SKM-1 treated with dmso at 0.1 percent for 144 hours (cell line): ENCODE data around the gene DENND5A.
A peak's percentile ranks its signal among the peaks of the same experiment; 100 is the strongest.

Experiments used
- DNase-seq: peaks from one replicate; lab custom pipeline; 2025; ENCODE audit not compliant: unreplicated experiment; lab: John Stamatoyannopoulos, UW

The DENND5A gene

DNA sequence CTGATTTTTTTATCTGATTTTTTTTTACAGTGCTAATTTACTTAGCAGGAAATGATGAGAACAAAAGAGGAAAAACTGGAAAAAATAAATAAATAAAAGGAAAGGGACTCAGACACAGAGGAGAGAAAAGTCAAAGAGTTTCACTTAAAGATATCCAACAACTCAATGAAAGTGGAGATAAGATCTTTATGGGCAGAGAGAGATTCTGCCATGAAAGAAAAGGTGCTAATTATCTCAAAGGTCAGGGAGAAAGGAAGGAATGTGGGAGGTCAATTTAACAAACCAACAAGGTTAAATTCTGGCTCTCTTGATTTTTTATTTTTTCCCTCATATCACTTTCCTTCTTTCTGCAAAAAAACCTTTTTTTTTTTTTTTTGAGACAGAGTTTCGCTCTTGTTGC is 86.0 kb downstream of the DENND5A start:
- no peak for DNase-seq

DNA sequence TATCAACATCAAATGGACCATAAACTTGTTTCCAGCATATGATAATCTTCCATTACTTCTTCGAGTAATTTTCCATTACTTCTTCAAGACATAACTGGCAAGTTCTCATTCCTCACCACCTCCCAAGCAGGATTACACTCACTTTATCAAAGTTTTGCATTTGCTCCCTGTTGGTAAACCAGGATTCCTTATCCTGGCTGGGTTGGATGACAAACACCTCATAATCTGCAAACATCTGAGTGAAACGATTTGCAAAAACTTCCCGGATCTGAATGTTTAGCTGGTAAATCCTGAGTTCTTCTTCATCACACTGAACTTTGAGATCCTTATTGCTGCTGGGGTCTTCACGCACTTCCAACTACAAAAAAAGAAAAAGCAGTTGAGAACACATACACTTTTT is 86.4 kb downstream of the DENND5A start:
- no peak for DNase-seq

DNA sequence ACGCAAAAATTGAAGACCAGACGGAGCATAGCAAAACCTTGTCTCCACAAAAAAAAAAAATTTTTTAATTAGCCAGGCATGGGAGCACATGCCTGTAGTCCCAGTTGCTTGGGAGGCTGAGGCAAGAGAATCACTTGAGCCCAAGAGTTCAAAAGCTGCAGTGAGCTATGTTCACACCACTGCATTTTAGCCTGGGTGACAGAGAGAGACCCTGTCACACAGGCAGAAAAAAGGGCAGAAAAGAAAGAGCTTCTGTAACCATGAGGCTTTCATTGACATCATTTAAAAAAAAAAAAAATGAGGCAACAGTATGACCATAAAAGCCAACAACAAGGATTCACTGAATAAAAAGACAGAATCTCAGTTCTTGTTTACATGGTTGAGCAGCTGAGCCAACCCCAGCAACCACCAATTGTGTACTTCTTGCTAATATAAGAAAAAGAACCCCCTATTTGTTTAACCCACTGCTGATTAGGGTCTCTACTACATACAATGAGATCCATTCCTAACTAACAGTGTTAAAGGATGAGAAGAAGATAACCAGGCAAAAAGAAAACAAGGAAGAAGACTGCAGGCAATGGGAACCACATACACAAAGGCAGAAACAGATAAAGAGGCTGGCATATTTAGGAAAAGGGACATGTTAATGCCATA is 87.6 kb downstream of the DENND5A start:
- DNase-seq, result no peak

DNA sequence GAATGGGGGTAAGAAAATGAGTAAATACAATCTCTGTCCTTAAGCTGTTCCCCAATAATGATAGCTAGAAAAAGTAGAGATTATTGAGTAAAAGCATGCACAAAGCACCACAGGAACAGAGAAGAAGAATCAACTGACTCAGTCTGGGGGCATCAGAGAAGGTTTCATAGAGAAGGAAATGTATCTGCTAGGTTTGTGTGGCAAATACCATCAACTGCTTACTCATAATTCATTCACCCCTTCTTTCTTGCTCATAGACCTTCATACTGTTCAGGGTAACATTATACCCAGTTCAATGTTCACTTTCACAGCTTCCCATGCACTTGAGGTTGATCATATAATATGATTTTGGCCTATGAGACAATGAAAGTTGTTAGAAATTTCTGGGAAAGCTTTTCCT is 88.6 kb downstream of the DENND5A start:
- no peak for DNase-seq

DNA sequence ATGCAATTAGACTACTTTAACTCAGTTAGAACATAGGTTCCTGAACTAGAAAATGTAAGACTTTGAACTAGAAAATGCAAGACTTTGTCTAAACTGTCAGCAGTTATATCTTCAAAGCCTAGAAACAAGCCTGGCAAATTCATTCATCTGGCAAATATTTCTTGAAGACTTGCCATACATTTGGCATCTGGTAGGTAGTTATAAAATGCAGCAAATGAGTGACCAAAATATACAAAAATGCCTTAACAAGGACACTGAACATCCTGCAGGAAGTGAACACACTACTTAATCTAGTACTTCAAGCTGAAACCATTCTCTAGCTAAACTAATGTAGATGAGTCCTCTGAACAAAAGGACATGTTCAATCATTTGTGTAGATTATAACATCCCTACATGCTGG is 89.0 kb downstream of the DENND5A start:
- no peak for DNase-seq

DNA sequence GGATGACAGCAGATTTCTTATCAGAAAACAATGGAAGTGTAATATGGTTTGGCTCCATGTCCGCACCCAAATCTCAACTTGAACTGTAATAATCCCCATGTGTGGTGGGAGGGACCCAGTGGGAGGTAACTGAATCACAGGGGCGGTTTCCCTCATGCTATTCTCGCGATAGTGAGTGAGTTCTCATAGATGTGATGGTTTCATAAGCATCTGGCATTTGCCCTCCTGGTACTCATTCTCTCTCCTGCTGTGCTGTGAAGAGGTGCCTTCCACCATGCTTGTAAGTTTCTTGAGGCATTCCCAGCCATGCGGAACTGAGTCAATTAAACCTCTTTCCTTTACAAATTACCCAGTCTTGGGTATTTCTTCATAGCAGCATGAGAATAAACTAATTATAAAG is 92.8 kb downstream of the DENND5A start:
- DNase-seq, result no peak

DNA sequence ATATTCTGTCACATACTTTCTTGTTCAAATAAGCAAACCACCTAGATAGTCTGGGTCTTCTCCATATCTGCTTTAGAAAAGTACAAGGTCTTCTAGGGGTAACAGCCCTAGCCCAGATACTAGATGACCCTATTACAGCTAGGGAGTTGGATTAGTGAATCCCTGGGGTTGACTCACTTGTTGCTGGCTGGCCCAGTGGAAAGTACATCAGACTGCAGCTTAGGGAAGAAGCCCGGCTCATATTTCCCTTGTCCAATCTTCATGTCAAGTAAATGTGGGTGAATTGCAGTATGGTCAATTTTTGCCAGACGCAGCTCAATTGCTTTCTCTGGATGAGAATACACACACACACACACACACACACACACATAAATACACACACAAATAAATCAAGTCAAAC is 94.7 kb downstream of the DENND5A start:
- DNase-seq, result no peak

DNA sequence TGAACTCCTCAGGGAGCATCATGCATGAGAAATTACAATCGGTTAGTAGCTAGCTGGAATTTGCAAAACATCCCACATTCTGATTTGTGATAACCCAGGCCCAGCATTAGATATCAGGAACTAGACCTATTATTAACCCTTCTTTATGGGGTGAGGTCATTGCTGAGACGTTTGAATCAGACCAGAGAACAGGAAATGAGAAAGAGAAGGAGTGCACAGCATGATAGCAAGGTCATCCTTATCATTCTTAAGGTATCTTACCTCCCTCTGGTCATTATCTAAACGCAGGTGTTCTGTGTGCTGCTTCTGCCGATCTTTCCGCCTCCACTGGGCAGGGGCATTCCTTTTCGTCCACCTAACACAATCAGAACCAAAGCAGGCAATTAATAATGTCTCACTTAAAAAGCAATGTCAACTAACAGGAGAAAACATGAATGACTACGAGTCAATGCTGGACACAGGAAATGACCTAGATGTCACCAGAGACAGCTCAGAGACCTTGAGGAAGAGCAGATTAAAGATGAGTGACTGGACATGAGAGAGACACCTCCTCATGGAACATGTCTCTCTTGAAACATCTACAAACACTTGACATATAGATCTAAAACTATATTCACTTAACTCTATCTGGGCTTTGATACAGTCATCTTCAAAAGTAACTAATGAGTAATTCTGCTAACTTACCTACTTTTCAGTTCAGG is 95.4 kb downstream of the DENND5A start:
- DNase-seq, result no peak

DNA sequence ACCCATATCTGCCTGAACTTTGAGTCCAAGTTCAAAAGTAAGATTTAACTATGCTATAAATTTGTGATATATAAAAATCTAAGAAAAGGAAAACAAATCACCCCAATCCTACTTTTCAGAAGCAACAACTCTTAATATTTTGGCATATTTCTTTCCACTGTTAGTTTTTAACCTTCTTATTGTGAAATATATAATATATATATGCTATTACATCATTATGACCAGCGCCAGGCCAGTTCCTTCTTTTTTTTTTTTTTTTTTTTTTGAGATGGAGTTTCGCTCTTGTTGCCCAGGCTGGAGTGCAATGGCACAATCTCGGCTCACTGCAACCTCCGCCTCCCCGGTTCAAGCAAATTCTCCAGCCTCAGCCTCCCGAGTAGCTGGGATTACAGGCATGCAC is 103.2 kb downstream of the DENND5A start:
- DNase-seq, result peak; percentile 33

DNA sequence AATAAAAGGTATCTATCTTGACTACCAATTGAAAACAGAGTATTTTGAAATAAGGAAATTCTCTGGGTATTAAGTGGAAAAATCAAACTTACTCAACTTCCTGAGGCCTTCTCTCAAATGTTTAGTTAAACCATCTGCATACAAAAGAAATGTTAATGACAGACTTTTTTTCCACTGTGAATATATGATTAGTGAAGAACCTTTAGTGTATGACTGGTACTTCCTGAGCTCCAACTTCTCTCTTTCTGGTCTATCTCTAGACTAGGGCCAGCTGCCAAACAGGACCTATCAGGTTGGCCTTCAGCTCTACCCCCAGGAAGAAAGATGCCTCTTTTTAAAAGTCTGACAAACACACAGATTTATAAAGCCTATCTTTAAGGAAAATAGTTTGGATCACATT is 105.0 kb downstream of the DENND5A start:
- DNase-seq, result peak; percentile 17

DNA sequence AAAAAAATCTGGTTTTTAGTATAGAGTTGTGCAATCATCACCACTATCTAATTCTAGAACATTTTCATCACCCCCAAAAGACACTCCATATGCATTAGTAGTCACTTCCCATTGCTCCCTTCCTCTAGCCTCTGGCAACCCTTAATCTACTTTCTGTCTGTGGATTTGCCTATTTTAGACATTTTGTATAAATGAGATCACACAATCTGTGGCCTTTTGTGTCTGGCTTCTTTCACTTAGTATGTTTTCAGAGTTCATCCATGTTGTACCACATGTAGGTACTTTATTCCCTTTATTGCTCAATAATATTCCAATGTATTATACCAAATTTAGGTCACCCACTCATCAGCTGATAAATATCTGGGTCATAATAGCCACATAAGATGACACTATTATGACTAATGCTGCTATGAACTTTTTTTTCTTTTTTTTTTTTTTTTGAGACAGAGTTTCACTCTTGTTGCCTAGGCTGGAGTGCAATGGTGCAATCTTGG is 106.2 kb downstream of the DENND5A start:
- no peak for DNase-seq

DNA sequence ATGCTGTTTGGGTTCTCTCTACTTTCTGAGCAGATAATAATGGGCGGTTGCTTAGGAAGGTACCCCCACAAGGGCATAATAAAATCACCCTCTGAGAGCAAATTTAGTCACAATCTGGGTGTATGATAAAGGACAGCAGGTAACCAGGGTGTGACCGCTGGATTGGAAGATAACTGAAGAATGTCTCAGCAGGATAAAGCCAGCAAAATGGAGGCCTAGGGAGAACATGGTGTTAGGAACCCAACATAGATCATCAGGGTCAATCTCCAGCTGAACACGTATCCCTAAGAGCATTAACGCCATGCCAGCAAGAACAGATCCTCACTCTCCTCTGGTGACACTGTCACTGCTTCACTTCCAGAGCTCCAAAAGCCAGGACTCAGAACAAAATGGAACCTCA is 109.2 kb downstream of the DENND5A start:
- DNase-seq, result no peak

DNA sequence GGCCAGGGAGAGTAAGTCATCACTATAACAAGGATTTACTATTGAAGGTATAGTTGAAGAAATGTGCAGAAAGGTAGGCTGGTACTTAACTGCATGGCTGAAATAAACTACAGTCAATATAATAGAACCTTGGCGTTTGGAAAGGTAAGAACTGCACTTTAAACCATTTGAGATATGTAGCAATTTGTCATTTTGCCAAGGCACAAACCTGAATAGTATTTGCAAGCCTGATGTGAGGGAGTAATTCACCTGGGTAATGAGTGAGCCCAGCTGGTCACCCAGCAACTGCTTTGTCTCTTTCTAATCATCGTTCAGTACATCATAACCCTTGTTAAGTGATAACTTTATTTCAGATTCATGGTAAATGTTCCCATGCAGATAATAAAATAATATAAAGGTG is 111.5 kb downstream of the DENND5A start:
- no peak for DNase-seq

DNA sequence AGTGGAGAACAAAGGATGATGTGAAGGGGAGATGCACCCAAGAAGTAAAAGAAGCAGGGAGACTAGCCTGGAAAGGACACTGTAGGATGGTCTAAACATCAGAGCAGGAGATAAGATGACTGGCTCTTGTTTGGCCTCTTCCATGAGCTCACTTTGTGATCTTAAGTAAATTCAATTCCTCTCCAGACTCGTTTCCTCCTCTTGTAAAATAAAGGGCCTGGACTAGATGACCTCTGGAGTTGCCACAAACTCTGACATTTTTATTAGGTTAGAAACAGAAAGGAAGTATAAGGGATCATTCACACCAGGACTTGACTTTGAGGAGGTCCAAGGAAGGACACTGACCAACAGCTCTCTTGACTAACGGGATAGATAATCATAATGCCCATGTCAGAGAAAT is 113.5 kb downstream of the DENND5A start:
- DNase-seq, result no peak

DNA sequence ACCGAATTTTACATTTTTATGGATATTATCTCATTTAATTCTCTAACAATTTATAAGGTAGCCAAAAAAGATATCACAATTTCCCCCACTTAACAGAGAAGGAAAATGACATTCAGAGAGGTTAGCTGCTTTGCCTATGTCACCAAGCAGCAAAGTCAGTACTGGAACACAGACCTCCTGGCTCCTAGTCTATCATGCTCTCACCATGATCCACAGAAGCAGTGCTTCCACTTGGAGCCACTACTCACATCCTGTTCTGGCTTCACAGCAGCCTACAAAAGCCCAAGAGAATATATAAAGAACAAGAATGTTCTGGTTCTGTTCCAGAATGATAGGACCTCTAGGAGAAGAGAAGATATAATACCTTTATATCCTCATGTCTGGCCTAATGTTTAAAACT is 114.2 kb downstream of the DENND5A start:
- DNase-seq, result no peak

DNA sequence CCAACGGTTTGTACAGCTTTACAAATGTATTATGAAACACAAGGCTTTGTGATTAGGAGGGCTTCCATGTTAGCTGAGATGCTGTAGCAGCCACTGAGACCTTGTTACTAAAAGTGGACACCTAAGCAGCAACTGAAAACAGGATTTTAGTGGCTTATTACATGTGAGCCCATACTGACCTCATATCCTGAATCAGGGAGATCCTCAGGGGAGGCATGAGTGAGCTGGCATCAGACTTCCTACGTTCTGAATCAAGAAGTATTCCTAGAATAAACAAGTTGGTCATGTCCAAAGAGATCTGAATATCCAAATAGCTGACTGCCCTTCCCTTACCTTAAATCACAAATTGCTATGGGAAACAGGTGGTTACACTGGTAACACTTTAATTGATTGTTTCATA is 114.6 kb downstream of the DENND5A start:
- DNase-seq, result no peak

DNA sequence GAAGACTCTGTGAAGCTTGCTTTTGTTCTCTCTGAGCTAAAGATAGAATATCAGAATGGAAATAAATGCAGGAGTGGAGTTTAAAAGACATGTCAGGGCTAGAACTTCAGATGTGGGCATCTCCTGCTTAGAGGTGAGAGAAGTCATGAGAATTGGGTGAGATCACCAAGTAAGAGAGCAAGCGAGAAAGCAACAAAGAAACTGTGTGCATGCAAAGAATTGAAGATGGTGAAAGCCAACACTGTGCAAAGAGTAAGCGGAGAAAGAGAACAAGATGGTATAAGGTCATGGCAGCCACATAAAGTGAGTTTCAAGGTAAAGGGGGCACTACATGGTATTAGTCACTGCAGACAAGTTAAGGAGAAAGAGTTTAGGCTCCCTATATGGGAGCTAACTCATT is 116.4 kb downstream of the DENND5A start:
- DNase-seq, result no peak

DNA sequence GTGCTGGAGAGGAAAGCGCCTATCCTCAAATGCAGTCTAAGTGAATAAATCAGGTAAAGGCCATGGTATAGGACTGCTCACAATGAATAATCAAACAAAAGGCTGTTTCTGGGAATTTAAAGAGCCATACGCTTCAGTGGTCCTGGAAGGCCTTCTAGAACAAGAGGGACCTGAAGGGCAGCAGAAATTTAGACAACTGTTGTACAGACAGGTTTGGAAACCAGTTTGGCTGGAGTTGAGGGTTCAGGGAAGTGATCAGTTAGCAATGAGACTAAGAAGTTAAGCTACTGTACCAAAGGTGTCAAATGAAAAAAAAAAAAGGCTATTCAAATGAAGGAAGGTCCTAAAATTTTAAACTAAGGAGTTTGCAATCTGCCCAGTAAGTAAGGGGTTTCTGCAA is 117.1 kb downstream of the DENND5A start:
- no peak for DNase-seq

DNA sequence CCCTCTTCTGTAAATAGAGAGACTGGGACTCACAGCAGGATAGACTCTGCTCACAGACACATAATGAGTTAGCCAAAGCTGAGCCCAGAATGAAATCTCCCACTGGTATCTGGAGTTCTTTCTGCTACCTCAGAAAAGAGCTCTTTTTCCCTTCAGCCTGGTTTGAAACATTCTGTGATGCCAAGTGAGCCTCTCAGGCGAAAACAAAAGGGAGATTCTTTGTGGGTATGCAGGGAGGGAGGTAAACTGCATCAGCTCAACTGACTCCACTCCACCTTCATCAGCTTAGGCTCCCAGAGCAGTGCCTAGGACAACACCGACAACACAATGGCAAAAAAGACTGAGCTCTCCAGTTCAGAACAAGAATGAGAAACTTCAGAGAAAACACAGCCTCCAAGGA is 118.7 kb downstream of the DENND5A start:
- no peak for DNase-seq

DNA sequence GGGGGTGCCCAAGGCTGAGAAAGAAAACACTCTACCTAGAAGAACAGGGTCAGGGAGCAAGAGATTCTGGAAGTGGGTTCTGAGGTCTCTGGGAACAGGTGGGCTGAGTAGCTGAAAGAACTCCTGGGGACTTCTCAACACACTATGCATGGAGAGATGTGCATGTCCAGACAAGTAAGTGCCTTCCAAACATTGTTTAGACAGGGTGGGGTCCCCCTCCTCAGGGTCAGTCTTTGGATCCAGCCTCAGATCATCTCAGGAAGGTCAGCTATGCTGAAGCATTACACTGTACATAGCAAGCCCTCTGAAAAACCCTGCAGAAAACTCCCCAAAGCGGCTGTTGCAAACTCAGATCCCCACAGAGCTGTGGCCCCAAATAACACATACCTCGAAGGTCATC is 119.9 kb downstream of the DENND5A start:
- DNase-seq, result no peak

DNA sequence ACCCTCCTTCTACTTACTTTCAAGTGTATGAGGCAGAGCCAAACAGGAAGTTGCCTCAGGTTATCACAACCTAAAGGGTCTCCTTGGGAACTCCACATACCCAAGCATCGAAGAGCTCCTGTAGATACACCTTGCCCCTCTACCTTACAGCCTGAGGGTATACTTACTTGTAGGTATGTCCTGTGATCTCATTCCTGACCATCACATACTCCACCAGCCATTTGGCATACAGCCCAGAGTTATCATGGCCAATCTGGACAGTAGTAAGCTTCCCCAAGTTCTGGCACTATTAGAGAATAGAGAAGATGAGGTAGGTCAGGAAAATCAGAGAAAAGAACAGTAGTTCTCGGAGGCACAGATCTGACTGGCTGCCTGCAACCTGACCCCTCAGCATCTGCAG is 120.3 kb downstream of the DENND5A start:
- DNase-seq, result no peak

DNA sequence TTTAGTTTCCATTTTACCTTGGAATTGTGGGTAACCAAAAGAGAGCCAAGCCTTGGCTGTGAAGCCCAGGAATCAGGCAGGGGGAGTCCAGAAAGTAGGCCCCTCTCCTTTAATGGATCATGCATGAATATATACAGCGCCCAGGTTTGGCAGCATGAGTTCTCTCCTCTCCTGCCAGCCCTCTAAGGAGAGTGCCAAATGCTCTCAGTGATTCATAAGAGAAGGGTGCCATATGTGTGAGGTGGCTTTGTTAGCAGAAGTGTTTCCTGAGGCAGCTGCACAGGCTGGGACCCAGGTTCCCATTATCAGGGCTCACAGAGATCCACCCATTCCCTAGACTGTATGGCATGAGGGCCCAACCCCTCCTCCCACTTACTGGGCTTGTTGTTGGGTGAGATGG is 121.4 kb downstream of the DENND5A start:
- DNase-seq, result no peak

DNA sequence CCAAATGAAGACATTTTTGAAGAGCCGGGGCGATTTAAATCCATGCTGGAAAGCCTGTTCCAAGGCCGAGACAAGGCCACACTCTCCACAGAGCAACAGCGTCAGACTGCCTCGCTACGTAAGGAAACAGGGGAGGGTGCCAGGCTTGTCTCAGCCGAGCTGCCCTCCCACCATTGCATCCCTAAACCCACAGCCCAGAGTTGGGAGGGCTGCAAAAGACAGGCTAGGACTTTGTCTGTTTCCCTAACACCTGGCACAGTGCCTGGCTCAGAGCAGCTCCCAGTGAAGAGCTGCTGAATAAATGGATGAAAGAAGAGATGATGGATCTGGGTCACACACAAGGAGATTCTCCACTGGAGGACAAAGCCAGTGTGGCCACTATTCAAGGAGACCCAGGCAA is 122.4 kb downstream of the DENND5A start:
- DNase-seq, result no peak
